ENCODE results near the gene CASP9.

Gene CASP9

DNA sequence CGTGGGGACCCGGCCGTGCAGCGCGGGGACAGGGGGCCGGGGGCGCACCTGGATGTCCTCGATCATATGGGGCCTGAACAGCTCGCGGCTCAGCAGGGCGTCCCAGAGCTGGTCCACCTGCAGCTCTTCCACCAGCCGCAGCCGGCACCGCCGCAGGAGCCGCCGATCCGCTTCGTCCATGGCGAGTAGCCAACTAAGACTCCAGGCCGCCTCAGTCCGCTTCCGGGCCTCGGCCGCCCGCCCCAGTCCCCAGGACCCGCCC lies at the start of gene CASP9:
Gene CASP9 (minus strand): TSS at position 195 of the 262 bp plus-strand sequence. CDS start 15 bp downstream, at position 180.
- no peak for DNase-seq (ENCODE audit: low spot score)

DNA sequence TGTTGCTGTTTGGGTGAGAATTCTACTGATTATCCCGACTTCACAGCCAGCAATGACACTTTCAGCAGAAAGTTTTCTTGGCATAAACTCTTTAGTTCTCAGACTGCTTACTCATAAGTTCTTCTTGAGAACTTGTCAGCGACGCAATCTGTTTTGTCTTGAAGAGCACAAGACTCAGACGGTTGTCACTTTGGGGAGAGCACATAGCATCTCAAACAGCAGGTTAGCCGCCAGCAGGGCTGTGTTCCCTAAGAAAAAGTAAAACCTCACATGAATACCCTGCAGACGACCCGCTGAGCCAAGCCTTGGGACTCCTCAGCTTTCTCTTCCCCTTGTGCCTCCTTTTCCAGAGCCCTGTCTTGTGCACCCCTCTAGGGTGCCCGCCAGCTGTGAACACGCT lies 49.5 kb upstream of the CASP9 start:
- peak; percentile 23 for DNase-seq (ENCODE audit: low spot score)

DNA sequence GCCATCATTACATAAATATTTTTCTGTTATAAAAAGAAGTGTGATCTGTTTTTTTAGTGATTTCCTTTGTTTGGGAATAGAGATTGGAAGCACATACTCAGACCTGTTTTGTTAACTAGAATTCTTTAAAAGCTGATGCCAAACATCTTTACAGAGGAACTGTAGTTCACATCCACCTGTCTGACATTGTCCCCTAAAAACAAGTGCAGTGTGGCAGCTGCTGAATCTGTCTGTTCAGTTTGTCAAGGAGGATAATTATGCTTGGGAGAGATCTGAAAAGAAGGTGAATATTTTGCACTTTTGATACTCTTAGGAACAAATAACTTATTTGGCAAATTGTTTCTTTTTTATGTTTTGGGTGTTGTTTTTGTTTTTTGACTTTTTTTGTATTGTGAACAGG lies 47.3 kb upstream of the CASP9 start:
- no peak for DNase-seq (ENCODE audit: low spot score)

DNA sequence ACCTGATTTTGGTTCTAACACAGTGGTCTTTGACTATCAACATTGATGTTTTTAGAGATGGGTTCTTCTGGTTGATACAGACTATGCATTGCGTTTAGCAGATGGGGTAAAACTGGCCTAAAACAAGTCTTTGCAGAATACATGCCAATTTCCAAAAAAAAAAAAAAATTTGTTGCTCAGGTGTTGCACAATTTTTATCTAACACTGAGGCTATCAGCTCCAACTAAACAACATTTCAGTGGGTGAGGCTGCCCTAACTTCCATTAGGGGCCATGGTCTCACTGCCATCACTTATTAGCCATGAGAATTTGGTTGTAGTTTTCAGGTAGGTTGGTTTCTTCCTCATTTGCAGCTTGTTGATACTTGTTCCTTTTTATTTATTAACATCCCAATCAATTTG lies 46.8 kb upstream of the CASP9 start:
- no peak for DNase-seq (ENCODE audit: low spot score)

DNA sequence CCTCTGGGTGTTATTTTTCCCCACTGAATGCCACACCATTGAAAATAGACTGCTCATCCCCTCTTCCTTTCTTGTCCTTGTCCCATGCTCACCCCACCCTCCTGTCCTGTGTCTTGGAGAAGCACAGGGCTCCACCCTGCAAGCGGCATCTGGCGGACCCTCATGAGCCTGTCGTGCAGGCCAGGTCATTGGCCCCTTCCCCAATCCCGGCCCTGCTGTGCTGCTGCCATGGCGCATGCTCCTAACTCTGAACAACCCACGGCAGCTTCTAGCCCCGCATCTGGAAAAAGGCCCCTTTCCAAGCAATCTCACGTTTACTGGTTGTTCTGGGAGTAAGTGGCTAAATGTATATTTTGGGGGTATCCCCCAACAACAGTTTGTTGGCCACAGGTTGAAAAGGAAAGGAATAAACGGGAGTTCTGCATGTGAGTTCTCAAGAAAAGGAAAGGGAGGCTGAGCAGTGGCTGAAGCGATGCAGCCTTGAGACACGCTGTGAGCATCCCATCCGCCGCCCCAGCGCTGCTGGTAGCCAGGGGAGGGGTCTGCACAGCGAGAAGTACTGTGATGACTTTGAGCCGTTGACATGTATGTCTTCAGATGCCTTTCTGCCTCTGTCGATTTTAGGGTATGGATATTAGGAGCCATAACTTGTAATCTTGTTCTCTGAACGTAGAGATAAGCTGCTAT lies 44.5 kb upstream of the CASP9 start:
- no peak for DNase-seq (ENCODE audit: low spot score)

DNA sequence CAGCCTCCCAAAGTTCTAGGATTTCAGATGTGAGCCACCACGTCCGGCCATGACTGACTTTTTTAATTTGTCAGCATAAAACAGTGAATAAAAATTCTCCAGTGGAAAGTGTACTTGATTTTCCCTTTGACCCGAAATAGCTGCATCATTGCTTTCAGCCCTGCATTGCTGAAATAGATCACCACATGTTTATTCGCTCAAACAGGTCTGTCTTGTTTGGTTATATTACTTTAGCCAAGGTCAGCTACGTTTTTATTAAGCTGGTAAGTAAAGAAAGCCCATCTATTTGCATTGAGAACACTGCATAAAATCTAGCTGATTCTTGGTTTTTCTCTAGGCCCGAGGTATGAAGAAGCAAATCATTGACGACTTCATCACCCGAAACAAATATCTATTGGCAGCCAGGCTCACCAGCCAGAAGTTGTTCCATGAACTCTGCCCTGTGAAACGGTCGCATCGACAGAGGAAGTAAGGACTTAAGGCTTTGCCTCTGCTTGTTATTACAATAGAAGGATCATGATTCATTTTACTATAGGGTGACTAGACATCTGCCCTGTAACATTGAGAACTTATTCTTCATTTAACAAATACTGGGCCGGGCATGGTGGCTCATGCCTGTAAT lies 35.3 kb upstream of the CASP9 start:
- peak; percentile 87 for DNase-seq (ENCODE audit: low spot score)

DNA sequence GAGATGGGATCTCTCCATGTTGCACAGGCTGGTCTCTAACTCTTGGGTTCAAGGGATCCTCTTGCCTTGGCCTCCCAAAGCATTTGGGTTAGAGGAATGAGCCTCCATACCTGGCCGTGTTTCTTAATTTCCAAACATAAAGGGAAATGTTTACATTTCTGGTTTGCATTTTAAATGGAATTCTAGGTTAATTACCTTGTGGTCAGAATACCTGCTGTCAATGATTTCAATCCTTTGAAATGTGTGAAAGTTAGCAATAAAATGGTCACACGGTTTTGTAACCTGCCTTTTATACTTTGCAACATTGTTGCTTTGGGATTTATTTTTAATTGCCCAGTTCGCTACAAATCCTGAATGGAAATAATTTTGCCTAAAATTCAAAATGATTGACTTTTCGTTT lies 34.5 kb upstream of the CASP9 start:
- DNase-seq (ENCODE audit: low spot score), result no peak

DNA sequence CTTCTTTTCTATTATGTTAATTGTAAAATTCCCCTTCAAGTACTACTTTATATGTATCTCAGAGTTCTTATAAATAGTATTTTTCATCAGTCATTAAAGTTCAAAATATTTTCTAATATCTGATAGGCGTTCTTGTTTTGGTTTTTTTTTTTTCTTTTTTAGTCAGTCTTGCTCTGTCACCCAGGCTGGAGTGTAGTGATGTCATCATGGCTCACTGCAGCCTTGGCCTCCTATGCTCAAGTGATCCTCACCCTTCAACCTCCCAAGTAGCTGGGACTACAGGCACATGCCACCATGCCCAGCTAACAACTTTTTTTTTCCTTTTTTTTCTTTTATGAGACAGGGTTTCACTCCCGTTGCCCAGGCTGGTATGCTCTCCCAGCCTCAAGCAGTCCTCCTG lies 33.6 kb upstream of the CASP9 start:
- peak; percentile 41 for DNase-seq (ENCODE audit: low spot score)

DNA sequence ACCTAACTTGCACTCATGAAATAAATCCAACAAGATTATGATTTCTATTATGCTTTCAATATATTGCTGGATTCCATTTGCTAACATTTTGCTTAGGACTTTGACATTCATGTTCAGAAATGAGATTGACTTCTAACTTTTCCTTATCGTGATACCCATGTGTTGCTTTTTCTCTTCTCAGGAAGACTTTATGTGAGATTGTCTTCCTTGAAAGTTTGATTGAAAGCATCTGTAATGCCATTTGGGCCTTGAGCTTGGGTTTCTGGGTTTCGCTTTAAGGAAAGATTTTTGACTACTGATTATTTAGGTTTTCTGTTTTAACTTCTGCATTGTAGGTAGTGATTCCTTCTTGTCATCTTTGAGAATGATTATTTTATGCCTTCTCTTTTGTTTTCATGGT lies 33.0 kb upstream of the CASP9 start:
- DNase-seq (ENCODE audit: low spot score), result no peak

DNA sequence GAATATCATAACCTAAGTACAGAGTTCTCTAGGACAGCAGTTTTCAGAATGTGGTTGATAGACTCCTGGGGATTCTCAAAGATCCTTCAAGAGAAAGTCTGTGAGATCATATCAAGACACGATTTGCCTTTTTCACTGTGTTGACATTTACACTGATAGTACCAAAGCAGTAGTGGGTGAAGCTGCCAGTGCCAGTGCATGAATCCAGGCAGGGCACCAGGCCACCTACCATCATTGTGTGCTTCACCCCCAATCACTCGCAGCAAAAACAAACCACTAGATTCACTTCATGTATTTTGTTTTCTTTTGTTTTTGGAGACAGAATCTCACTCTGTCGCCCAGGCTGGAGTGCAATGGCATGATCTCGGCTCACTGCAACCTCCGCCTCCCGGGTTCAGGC lies 26.6 kb upstream of the CASP9 start:
- DNase-seq (ENCODE audit: low spot score), result no peak

DNA sequence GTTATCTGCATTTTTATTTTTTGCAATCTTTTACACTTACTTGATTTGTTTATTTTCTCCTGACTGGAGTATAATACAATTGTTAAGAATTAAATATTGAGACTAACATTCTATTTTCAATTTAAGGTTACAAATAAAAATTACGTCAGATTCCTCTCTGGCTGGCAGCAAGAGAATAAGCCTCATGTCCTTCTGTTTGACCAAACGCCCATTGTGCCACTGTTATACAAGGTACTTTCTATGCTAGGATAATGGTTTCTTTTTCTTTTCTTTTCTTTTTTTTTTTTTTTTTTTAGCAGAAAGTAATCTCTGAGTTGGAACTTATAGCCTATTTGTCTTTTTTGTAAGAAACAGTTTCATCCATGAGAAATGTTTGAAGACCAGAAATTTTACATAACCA lies 22.6 kb upstream of the CASP9 start:
- no peak for DNase-seq (ENCODE audit: low spot score)

DNA sequence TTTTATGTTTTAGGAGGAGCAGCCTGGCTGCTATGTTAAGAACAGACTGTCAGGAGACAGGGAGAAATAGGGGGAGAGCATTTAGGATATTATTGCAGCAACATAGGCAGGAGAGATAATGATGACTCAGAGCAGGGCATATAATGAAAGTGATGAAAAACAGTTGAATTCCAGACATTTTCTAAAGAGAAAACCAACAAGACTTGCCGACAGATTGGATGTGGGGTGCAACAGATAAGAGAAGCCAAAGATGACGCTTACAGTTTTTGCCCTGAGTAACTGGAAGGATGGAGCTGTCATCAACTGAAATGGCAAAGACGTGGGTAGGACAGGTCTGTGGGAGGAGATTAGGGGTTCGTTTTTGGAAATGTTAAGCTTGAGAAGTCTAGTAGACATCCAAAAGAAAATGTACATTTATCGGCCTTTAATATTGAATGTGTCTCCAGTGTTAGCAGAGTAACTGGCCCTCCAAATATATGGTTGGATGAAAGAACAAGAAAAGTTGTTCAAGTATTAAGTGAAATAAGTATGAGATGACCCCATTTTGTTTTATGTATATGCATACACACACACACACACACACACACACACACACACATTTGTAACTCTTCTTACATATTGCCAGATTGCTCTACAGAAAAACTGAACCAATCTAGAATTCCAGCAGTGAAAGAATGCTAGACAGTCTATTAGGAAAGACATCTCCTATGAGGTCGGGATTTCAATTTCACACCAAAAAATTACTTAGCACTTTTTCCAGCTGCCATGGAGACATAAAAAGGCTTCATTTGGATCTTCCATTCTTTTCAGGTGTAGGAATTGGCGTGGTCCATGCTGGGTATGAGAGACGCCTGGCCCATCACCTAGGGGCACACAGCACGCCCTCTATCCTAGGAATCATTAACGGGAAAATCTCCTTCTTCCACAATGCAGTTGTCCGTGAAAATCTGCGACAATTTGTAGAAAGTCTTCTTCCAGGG lies 19.9 kb upstream of the CASP9 start:
- no peak for DNase-seq (ENCODE audit: low spot score)

DNA sequence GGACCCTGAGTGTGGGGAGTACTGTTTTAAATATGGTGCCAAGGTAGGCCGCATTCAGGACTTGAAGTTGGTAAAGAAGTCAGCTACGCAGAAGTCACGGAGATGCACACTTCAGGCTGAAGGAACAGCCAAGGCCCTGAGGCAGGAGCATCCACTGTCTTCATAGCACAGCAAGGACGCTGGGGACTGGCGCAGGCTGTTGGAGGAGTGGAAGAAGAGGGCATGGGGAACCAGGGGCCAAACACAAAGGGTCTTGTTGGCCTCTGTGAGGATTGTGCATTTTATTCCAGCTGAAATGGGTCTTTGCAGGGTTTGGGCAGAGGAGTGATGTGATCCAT lies 19.2 kb upstream of the CASP9 start:
- no peak for DNase-seq (ENCODE audit: low spot score)

DNA sequence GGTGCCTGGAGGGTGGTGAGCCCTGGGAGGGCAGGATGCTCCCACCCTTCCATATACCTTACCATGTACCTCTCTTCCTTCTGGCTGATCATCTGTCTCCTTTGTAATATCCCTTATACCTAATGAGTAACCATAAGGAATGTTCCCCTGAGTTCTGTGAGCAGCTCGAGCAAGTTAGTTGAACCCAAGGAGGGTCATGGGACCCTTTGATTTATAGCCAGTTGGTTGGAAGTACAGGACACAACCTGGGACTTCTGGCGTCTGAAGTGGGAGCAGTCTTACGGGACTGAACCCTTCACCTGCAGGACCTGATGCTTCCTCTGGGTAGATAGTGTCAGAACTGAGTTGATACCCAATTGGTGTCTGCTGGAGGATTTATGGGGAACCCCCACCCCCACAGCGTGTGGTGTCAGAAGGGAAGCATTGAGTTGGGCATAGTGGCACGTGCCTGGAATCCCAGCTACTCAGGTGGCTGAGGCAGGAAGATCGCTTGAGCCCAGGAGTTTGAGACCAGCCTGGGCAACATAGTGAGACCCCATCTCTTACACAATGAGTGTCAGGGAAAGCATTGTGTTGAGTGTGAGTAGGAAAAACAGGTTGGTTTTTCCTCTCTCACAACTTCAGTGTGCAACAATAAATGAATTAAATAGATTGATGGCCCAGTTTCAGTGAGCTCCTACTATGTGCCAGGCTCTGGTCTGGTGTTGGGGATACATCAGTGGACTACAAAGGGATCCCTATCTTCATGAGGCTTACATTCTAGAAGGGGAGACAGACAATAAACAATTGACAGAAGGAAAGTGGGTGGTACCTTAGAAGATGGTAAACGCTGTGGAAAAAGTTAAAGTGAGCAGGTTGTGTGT lies 18.6 kb upstream of the CASP9 start:
- DNase-seq (ENCODE audit: low spot score), result no peak

DNA sequence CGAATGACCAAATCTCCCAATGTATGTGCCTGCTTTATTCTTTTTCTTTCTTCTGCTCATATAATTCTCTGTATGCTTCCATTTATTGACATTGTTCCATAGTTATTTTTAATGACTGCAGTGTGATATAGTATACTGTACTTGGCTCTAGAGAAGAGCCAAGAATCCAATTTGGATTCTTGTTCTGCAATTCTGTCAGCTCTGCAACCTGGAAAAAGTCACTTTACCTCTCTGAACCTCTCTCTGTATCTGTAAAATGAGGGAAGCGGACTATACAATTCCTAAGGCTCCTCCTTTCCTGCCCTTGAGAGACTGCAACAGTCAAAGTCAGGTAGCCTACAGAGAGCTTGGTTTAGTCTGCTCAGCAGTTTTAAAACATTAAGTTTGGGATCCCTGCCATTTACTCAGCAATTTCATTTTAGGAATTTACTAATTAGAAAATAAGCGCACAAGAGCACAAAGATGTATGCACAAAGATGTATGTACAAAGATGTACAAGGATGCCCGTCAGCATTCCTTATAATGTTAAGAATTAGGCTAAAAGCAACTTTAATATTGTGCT lies 17.3 kb upstream of the CASP9 start:
- DNase-seq (ENCODE audit: low spot score), result no peak

DNA sequence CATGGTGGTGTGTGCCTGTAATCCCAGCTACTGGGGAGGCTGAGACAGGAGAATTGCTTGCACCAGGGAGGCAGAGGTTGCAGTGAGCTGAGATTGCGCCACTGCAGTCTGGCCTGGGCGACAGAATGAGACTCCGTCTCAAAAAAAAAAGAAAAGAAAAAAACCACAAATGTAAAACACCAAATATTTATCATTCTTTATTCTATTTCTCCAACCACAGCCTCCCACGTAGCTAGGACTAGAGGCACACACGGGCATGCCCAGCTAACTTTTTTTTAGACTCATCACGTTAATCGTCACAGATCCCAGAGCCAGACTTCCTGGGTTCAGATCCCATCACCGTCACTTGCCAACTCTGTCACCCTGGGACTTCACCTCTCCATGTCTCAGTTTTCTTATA lies 16.2 kb upstream of the CASP9 start:
- DNase-seq (ENCODE audit: low spot score), result no peak

DNA sequence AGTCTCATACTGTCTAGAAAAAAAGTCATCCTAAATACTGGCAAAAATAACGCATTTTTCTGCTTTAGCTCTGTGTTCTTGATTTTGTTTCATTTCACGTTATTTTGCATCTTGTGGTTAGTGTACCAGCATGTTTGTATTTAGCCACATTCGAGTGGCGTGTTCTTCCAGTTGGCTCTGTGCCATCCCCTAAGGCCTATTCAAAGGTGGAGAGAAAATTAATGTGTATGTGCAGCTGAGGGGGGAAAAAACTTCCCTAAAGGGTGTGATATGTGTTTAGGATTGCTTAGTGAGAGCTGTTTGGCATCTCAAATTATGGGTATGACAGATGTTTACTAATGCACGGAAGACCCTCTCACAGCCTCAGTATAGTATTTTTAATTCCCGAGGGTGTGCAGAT lies 14.8 kb upstream of the CASP9 start:
- no peak for DNase-seq (ENCODE audit: low spot score)

DNA sequence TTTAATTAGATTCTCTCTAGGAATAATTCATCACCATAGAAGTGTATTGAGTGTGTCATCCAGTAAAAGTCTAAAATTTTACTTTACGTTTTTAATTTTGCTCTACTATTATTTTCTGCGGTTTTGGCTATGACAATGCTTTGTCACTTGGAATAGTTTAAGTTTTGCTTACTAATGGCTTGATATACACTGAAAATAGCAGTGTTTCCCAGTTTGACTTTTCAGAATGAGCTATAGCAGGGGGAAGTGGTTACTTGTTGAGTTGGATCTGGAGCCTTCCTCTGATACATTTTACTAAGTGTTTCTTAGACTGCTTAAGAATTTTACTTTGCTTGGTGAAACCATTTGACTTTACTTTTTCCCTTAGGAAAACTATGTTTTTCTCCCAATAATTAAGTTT lies 7.7 kb upstream of the CASP9 start:
- no peak for DNase-seq (ENCODE audit: low spot score)

DNA sequence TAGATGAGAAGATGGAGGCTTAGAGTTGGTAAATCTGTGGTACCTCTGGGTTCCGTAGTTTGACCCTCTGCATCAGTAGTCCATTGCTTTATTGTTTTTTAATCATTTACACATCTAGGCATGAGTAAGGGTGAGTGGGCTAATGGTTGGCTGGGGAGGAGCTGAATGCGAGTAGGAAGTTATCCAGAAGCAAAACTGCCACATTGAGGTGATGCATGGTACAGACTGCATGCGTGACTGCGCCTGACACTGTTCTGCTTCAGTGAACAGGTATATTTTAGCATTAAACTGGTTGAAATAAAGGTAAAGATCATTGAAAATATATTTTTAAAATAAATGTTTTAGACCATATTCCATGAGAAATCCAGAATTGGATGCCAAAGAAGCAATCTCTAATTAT lies 7.0 kb upstream of the CASP9 start:
- DNase-seq (ENCODE audit: low spot score), result peak; percentile 87

DNA sequence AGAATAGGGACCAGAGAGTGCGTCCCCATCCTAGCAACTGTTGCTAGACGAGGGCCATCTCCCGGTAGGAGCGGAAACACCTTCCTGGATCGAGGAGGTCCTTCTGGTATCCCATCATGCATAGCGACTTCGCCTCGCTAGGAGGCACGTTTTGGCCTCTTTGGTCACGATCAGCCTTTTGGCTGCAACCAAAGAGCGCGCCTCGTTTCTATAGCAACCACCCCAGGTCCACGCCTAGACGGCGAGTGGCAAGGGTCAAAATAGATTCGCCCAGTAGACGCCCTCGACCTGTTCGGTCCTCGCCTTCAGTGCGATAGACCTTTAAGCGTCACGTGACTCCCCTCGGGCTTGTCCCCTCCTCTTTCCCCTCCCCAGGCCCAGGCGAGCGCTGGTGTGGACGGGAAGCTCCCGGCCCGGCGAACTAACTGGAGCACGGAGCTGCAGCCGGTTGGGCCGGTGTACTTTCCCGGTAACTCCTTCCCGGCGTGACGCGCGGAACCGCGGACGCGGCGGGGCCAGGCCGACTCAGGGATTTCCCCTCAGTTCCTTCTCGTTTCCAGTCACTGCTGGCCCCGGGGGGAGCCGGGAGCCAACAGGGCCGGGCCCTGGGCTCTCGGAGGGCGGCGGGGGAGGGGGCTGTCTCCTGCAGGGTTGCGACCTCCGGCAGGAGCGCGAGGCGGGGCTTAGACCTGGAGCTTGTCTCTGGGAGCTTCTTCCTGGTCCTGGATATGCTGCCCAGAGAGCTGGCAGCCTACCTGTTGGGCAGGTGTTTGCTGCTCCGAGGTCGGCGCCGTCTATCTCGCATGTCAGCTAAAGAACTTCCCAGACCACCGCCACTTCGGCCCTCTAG lies 2.7 kb upstream of the CASP9 start, which contains the start of gene DNAJC16:
Gene DNAJC16 (plus strand): TSS at position 359 of the 850 bp plus-strand sequence. CDS start 2,258 bp downstream, outside the sequence.
- peak; percentile 100 for DNase-seq (ENCODE audit: low spot score)

DNA sequence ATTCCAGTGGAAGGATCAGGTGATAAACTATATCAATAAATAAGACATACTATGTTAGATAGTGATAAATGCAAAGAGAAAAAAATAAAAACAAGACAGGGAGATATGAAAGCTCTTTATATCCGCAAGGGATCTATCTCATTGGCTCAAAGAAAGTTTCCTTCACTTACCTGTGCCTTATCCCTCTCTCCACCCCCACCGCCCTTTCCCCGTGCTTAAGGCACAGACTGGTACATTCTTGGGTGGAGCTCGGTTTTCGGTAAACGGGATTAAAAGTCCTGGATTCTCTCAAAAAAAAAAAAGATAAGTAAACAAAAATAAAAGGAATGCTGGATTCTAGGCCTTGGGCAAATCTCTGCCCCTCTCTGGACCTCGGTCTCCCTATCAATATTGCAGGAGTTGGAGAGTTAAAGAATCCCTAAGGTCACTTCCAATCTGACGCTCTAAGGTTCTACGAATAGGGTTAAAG lies 2.0 kb upstream of the CASP9 start:
- DNase-seq (ENCODE audit: low spot score), result no peak

All from kidney tubule cell (primary cell).